ENCODE results near the gene RXFP2.

The RXFP2 gene

GRCh38 chr13:31848621-31849020, 109.3 kb downstream of the RXFP2 start:
- DNase-seq (ENCODE audit: low spot score): no peak
- in situ Hi-C loops (cut with MboI; ENCODE audit: low pct_unique_long_range_greater_than_20kb, low sequenced_read_pairs, unreplicated experiment): no loop called here
- TF ChIP-seq CTCF (IDR thresholded peaks at IDR 0.05; ENCODE audit: extremely low read depth, insufficient read depth, missing control alignments): no peak

GRCh38 chr13:31849206-31849605, 109.9 kb downstream of the RXFP2 start:
- no peak for TF ChIP-seq CTCF (IDR thresholded peaks at IDR 0.05; ENCODE audit: extremely low read depth, insufficient read depth, missing control alignments)
- in situ Hi-C loops (cut with MboI; ENCODE audit: low pct_unique_long_range_greater_than_20kb, low sequenced_read_pairs, unreplicated experiment): no loop called here
- no peak for DNase-seq (ENCODE audit: low spot score)

- no peak for TF ChIP-seq CTCF (IDR thresholded peaks at IDR 0.05; ENCODE audit: extremely low read depth, insufficient read depth, missing control alignments)
- DNase-seq (ENCODE audit: low spot score): no peak
- in situ Hi-C loops (cut with MboI; ENCODE audit: low pct_unique_long_range_greater_than_20kb, low sequenced_read_pairs, unreplicated experiment): no loop called here
Observed at GRCh38 chr13:31850041-31850555, 110.8 kb downstream of the RXFP2 start.

- in situ Hi-C loops (cut with MboI; ENCODE audit: low pct_unique_long_range_greater_than_20kb, low sequenced_read_pairs, unreplicated experiment): no loop called here
- DNase-seq (ENCODE audit: low spot score): no peak
- no peak for TF ChIP-seq CTCF (IDR thresholded peaks at IDR 0.05; ENCODE audit: extremely low read depth, insufficient read depth, missing control alignments)
Observed at GRCh38 chr13:31851216-31851615, 111.9 kb downstream of the RXFP2 start.
